OCI-LY7 (cell line): ENCODE data around the gene SOCS6.

Source experiments
- EZH2phosphoT487 ChIP-seq: fragments of 200-600 bp; sonication (generic); IDR thresholded peaks from 2 replicates; pipeline ENCODE4 v1.6.1; 2018; ENCODE audit warnings: low read depth, borderline replicate concordance, mild to moderate bottlenecking, mixed run types, antibody characterized with exemption, low read length, moderate library complexity, mixed read lengths
- TF ChIP-seq, protein P1 (sequence below): fragments of 200-600 bp; sonication (generic); conservative IDR thresholded peaks from 2 replicates; pipeline ENCODE4 v1.5.1; 2014; ENCODE audit warnings: mild to moderate bottlenecking, antibody characterized with exemption, low read length, moderate library complexity, mixed read lengths

- TF ChIP-seq, protein P1, sequence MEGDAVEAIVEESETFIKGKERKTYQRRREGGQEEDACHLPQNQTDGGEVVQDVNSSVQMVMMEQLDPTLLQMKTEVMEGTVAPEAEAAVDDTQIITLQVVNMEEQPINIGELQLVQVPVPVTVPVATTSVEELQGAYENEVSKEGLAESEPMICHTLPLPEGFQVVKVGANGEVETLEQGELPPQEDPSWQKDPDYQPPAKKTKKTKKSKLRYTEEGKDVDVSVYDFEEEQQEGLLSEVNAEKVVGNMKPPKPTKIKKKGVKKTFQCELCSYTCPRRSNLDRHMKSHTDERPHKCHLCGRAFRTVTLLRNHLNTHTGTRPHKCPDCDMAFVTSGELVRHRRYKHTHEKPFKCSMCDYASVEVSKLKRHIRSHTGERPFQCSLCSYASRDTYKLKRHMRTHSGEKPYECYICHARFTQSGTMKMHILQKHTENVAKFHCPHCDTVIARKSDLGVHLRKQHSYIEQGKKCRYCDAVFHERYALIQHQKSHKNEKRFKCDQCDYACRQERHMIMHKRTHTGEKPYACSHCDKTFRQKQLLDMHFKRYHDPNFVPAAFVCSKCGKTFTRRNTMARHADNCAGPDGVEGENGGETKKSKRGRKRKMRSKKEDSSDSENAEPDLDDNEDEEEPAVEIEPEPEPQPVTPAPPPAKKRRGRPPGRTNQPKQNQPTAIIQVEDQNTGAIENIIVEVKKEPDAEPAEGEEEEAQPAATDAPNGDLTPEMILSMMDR = no peak
- no peak for TF ChIP-seq EZH2phosphoT487
These were observed 31.9 kb upstream of the SOCS6 start for GRCh38 chr18:70256994-70257393.
